GM21717 (cell line): Measurements from ENCODE around the gene CD300LG.

Experiments used
- ATAC-seq: cut with Tn5 transposase; IDR thresholded peaks from one replicate; pipeline ENCODE4 v1.9.1; 2021; ENCODE audit warnings: mild to moderate bottlenecking, moderate library complexity; ENCODE audit not compliant: unreplicated experiment

The CD300LG gene

GRCh38 chr17:43905400-43905984 is 58.5 kb downstream of the CD300LG start:
- ATAC-seq: no peak

- no peak for ATAC-seq
Measured at GRCh38 chr17:43905985-43906852, 59.2 kb downstream of the CD300LG start.

GRCh38 chr17:43906951-43907424 is 60.0 kb downstream of the CD300LG start:
- no peak for ATAC-seq

- ATAC-seq: no peak
Measured at GRCh38 chr17:43907425-43907981, 60.5 kb downstream of the CD300LG start, which contains the start of gene MPP2. MPP2 (minus strand) TSS chr17:43907536; CDS start chr17:43904460, 3,076 bp downstream.

GRCh38 chr17:43907998-43908721 is 61.2 kb downstream of the CD300LG start:
- no peak for ATAC-seq

- no peak for ATAC-seq
Measured at GRCh38 chr17:43909537-43910231, 62.7 kb downstream of the CD300LG start.

- no peak for ATAC-seq
Measured at GRCh38 chr17:43911904-43912303, 64.9 kb downstream of the CD300LG start.

- no peak for ATAC-seq
Measured at GRCh38 chr17:43912635-43913304, 65.8 kb downstream of the CD300LG start.
